Measurements from ENCODE around the gene DNAJC4.

DNAJC4 gene

DNA sequence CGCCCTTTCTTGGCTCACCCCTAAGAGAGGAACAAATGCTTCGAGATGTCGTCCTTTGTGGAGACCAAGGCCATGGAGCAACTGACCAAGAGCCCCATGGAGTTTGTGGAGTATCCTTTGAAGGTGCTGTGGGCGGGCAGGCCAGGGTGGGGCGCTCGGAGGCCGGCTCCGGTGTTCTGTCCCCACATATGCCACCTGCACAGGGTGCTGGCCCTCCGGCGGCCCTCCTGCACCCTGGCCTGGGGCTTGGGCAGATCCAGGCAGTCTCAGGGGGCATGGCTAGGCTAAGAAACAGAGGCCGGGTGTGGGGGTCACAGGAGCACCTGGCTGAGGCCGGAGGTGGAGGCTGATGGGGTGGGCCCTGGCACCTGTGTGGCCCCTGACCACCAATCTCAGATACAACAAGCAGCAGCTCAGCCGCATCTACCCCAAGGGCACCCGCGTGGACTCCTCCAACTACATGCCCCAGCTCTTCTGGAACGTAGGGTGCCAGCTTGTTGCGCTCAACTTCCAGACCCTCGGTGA, 31.3 kb downstream of the DNAJC4 start:
- DNase-seq = no peak

DNA sequence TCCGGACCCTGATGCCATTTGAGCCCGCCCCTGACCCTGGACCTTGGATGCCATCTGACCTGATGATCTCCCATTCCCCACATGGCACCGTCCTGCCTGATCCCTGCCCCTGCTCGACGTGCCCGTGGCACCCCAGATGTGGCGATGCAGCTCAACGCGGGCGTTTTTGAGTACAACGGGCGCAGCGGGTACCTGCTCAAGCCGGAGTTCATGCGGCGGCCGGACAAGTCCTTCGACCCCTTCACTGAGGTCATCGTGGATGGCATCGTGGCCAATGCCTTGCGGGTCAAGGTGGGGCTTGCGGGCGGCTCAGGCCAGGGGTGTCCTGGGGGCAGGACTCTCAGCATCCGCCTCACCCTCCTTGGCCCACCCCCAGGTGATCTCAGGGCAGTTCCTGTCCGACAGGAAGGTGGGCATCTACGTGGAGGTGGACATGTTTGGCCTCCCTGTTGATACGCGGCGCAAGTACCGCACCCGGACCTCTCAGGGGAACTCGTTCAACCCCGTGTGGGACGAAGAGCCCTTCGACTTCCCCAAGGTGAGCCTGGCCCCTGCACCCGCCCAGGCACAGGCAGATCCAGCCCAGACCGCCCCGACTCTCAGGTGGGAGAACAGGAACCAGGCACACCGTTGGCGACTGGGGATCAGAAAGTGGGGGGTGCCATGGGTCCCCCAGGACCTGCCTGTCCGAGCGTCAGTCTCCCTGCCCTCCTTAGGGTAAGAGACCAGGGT, 32.1 kb downstream of the DNAJC4 start:
- no peak for DNase-seq

DNA sequence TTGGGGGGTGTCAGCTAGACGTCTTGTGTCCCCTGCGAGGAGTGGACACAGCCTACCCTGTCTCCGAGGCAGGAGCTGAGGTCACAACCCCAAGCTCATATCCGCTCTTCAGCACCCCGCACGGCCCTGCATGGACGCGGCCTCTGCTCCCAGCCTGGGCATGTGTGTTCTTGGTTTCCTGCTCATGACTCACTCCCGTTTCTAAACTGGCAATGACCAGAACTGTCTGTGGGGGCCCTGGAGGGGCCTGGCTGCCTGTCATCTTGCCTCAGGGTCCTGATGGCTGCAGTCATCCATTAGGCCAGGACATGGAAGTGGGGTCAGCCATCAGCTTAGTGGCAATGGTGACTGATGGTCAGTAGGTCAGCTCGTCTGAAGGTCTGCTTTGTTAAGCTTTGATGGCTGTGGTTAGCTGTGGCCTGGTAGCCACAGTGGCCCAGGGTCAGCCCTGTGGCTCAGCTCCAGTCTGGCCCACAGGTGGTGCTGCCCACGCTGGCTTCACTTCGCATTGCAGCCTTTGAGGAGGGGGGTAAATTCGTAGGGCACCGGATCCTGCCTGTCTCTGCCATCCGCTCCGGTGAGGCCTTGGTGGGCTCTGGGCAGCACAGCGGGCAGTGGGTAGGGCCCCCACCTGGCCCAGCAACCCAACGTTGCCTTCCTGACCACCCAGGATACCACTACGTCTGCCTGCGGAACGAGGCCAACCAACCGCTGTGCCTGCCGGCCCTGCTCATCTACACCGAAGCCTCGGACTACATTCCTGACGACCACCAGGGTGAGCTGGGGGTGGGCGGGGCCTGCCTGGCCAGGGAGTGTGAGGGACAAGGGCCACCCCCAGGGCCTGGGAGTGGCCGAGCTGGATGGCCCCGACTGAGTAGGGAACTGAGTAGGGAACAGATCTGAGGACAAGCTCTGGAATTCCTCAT, 32.9 kb downstream of the DNAJC4 start:
- DNase-seq = peak; percentile 93

GRCh38 chr11:64263947-64264317, 33.6 kb downstream of the DNAJC4 start:
- DNase-seq = no peak

- peak; percentile 77 for DNase-seq
Observed at GRCh38 chr11:64264371-64264852, 34.1 kb downstream of the DNAJC4 start.

DNA sequence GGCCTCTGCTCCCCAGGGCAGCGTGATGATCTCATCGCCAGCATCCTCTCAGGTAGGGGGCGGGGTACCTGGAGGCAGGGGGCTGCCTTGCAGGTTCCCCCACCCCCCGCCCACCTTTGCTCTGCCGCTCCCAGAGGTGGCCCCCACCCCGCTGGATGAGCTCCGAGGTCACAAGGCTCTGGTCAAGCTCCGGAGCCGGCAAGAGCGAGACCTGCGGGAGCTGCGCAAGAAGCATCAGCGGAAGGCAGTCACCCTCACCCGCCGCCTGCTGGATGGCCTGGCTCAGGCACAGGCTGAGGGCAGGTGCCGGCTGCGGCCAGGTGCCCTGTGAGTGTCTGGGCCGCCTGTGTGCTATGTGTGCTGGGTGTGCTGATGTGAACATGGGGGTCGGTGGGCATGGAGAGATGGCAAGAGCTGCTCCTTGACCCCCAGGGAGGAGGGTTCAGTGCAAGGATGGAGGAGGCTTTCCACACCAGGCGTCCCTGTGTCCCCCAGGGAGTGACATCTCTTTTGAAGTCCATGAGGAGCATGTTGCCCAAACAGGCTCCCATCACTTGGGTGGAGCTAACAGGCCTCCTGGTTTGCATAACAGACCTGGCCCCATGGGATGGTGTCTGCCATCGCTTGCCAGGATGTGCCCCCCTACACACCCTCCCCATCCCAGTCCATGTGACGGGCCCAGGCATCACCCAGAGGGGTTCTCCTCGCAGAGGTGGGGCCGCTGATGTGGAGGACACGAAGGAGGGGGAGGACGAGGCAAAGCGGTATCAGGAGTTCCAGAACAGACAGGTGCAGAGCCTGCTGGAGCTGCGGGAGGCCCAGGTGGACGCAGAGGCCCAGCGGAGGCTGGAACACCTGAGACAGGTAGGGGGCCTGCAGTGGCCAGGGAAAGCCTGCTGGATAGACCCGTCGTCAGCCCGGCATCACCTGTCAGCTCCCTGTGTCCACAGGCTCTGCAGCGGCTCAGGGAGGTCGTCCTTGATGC, 35.1 kb downstream of the DNAJC4 start:
- no peak for DNase-seq

DNA sequence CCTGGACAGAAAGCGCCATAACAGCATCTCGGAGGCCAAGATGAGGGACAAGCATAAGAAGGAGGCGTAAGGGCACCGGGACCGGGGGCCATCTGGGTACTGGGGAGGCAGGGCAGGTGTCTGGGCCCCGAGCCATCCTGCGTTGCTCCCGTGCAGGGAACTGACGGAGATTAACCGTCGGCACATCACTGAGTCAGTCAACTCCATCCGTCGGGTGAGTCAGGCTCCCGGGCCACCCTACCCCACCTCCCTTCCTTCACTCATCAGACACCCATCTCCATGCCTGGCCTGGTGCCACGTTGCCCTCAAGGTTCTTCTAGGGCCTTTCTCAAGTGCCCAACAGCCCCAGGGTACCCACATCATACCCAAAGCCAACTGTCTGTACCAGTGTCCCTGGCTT, 36.0 kb downstream of the DNAJC4 start:
- DNase-seq = no peak

- no peak for DNase-seq
Observed at GRCh38 chr11:64267207-64267945, 37.0 kb downstream of the DNAJC4 start.

GRCh38 chr11:64268025-64268892, 37.9 kb downstream of the DNAJC4 start:
- peak; percentile 85 for DNase-seq

GRCh38 chr11:64268893-64269539, 38.7 kb downstream of the DNAJC4 start:
- peak; percentile 86 for DNase-seq

DNA sequence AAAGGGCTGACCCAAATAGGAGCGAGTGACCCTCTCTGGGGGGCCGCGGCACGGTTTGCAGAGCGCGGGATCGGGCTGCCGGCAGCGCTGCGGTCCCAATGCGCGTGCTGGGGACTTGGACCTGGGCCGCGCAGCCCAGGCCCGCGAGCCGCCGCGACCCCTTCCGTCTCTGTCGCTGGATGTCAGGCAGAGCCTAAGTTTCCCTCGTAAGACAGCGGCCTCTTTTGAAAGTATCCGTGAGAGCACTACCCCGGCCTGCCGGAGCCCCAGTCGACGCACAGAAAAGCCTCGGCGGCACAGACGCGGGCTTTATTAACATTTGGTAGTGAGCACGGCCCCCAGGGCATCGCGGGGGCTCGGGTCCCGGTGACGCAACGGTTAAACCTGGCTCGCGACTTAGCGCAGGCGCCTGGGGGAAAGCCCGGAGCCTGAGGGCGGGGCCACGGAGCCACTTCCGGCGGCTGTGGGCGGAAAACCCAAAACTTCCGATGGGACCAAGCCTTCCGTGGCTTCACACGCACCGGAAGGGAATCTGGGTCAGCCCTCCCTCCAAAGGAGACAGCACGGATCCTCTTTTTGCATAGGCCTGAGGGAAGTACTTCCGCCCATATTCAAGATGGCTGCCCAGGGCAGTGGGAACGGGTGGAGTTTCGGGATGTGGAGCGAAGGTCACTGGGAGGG, 39.3 kb downstream of the DNAJC4 start:
- peak; percentile 100 for DNase-seq

- DNase-seq = no peak
Observed at GRCh38 chr11:64275031-64275800, 44.9 kb downstream of the DNAJC4 start.

DNA sequence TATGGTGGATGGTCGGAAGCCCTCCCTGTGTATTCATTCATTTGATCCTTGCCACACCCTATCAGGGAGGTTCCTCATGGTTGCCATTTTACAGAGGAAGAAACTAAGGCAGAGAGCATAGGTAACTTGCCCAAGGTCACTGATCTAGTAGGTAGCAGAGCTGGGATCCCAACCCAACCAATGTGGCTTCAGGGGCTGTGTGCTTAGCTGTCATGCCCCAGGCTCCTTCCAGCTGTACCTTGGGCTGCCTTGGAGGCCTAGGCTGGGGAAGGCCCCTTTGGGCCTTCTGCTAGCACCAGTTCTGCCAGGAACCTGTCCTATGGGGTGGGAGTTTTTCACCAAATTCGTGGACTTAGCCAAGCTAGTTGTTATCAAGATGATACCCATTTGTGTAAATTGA, 45.5 kb downstream of the DNAJC4 start:
- no peak for DNase-seq

- no peak for DNase-seq
Observed at GRCh38 chr11:64276653-64277431, 46.5 kb downstream of the DNAJC4 start.

GRCh38 chr11:64278576-64279190, 48.3 kb downstream of the DNAJC4 start:
- DNase-seq = no peak

- no peak for DNase-seq
Observed at GRCh38 chr11:64281957-64282770, 51.8 kb downstream of the DNAJC4 start.

DNA sequence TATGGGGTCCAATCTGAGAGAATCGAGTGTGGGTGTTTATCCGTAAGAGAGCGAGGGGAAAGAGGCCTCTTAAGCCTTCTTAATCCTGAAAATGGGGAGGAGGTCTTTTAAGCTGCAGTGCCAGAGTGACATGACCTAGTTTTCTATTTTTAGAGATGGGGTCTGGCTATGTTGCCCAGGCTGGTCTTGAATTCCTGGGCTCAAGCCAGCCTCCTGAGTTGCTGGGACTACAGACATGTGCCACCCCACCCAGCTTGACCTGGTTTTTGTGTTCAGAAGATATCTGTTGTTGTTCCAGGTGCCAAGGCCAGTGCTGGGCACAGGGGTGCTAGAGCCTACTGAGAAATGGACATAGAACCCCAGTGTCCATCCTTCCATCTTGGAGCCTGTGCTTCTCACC, 52.7 kb downstream of the DNAJC4 start:
- no peak for DNase-seq

All from islet precursor cell (in vitro differentiated cells).